HL-60/S4 treated with phorbol 12-myristate 13-acetate at 8.2 ng/mL for 4 days and 3 days (cell line): ENCODE results near the gene LUM.

Experiments
- in situ Hi-C: fragments of 300-500 bp; cut with MboI; formaldehyde crosslinking; loops from 2 replicates; pipeline ENCODE4 v1.15.0; 2022; ENCODE audit warnings: low sequenced_read_pairs

Gene LUM

DNA sequence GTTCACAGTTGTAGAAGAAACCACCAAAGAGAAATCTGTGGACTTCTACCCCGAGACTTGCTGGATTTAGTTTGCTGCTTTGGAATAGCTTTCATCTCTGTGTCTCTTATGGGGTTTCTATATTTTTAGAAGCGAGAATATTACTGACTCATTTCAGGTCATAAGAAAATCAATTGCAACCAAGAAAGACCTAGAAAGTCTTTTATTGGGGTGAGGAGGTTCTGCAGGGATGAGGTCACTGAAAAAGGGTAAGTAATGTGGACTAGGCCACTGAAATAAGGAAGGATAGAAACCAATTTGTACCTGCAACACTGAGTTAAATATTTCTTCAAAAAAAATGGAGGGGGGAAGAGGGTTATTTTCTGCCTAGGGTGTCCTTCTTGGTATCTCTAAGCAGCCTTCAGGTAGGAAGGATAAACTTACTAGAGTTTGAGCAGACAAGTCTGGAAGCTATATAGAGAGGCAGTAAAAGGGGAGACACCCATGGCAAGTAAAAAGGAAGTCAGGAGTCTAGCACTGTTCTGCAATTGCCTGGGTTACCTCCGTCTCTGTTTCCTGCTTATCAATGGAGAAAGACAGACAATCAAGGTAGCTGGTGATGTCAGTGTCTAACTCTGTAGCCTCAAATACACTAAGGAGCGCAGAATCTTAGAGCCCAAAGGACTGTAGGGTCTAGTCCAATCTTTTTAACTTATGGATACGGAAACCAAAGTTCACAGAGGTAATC, 33.9 kb downstream of the LUM start:
- in situ Hi-C loops = no loop called here

GRCh38 chr12:91074851-91075250, 36.4 kb downstream of the LUM start:
- in situ Hi-C loops = no loop called here

- in situ Hi-C loops = no loop called here
Observed at GRCh38 chr12:91074154-91074709, 37.1 kb downstream of the LUM start.

- in situ Hi-C loops = no loop called here
Observed at GRCh38 chr12:91073426-91073825, 37.9 kb downstream of the LUM start.

DNA sequence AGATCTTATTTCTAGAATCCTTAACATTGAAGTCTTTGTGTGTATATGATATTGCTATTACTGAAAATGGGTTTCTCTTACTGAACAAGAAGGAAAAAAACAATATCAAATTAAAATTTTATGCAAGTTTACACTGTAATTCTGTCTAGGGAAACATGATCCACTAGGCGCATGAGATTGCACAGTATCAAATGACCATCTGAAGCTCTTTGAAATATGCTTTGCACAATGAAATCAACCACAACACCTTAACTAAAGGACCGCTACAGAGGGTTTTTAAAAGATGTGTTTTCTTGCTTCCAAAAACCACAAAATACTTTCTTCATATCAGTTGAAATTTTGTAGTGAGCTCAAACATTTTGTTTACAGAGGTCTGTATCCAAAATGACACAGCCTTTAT, 38.4 kb downstream of the LUM start:
- in situ Hi-C loops = no loop called here

- in situ Hi-C loops = no loop called here
Observed at GRCh38 chr12:91070936-91071335, 40.4 kb downstream of the LUM start.

DNA sequence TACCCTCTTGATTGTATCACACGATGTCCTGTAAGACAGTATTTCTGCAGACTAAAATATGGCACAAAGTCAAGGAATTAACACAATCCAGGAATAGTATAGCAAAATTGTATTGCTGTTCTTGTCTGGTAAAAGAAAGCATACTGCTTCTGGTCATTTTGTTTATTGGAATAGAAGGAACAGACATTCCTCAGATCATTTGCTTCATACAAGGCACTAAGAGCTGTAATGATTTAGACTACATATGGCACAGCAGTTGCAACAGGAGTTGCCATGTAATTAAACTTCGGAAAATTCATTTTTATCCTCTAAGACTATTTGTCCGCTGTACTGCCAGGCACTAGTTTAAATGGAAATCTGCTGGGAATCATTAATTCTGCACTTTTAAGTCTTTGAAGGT, 45.9 kb downstream of the LUM start:
- in situ Hi-C loops = no loop called here

GRCh38 chr12:91064640-91065039, 46.7 kb downstream of the LUM start:
- in situ Hi-C loops = no loop called here

GRCh38 chr12:91061091-91061490, 50.2 kb downstream of the LUM start:
- in situ Hi-C loops = no loop called here

GRCh38 chr12:91059211-91059610, 52.1 kb downstream of the LUM start:
- in situ Hi-C loops = no loop called here

- in situ Hi-C loops = no loop called here
Observed at GRCh38 chr12:91058786-91059185, 52.5 kb downstream of the LUM start.

- in situ Hi-C loops = no loop called here
Observed at GRCh38 chr12:91057368-91058165, 53.7 kb downstream of the LUM start, which contains the start of gene KERA. Gene KERA (minus strand): TSS chr12:91058024. CDS start chr12:91056281, 1,743 bp downstream.

DNA sequence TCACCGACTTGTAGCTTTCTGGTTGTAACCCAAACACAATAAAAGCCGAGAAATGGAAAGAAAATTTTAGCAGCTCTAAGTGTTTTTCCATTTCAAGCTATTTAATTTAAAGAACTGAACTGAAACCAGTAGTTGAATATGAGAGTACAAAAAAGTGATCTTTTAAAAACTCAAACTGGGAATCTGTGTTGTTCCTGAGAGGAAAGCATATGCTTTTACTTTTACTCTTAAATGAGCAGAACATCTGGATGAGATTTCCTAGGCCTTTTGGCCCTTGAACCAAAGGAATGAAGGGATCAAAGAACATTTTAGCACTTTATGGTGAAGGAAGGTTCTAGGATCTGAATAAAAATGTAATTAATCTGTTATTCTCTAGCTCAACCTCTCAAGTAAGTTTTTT, 54.8 kb downstream of the LUM start:
- in situ Hi-C loops = no loop called here

DNA sequence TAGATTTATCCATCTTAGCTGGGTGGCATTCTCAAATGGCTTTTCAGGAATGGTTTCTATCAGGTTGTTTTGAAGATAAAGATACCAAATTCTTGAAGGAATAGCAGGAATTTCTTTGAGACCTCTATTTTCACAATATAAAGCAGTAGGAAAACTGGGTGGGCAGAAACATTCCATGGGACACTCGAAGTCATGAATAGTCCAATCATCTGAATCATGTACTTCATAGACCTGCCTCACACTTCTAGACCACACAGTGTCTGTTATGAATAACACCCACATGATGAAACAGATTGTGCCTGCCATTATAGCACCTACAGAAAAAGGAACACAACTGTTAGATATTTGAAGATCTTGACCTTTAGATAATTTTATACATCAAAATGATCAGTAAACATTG, 55.3 kb downstream of the LUM start:
- in situ Hi-C loops = no loop called here

GRCh38 chr12:91053951-91054715, 57.2 kb downstream of the LUM start:
- in situ Hi-C loops = no loop called here
